ENCODE measurements around the gene PNPLA1.

DNA sequence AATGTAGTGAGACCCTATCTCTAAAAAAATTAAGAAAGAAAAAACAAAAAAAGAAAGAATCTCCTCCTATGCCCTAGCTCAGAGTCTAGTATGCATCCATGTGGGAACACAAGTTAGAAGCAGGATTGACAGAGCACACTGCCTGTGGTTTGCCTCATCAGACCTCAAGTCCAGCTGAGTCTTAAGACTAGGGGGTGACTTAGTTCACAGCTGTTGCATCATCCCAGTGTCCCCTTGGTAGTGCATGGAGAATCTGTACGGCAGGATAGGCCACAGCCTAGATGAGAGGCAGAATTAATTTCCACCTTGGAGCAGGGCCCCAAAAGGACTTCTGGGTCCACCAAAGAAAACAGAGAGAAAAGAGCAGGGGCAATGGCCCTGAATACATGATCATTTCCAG, 13.7 kb downstream of the PNPLA1 start:
- TF ChIP-seq, protein P1, sequence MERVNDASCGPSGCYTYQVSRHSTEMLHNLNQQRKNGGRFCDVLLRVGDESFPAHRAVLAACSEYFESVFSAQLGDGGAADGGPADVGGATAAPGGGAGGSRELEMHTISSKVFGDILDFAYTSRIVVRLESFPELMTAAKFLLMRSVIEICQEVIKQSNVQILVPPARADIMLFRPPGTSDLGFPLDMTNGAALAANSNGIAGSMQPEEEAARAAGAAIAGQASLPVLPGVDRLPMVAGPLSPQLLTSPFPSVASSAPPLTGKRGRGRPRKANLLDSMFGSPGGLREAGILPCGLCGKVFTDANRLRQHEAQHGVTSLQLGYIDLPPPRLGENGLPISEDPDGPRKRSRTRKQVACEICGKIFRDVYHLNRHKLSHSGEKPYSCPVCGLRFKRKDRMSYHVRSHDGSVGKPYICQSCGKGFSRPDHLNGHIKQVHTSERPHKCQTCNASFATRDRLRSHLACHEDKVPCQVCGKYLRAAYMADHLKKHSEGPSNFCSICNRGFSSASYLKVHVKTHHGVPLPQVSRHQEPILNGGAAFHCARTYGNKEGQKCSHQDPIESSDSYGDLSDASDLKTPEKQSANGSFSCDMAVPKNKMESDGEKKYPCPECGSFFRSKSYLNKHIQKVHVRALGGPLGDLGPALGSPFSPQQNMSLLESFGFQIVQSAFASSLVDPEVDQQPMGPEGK (CRISPR knock-in tag; IDR thresholded peaks at IDR 0.05; ENCODE audit: borderline replicate concordance): no peak
- TF ChIP-seq ZFP30 (CRISPR knock-in tag; IDR thresholded peaks at IDR 0.05) (no peak), ISL1 (CRISPR knock-in tag; IDR thresholded peaks at IDR 0.05) (no peak)
